ENCODE results near the gene IRF2.

Gene IRF2

GRCh38 chr4:184428787-184429186, 45.6 kb downstream of the IRF2 start:
- DNase-seq: no peak

DNA sequence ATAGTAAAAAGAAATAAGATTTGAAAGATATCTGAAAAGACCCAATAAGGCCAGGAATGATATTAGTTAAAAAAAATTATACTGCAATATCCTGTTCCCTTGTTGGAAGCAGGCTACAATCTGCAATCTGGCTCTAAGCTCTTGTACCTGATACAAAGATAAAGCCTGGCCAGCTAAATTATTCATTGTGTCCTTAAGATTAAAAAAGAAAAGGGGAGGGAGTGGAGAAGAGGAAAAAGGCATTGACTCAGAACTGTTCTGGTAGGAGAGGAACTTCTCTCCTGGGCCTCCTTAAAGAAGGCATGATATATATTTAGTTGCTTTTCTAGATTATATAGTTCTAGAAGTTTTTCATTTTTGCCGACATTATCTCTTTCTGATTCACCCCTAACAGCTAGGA, 46.7 kb downstream of the IRF2 start:
- no peak for DNase-seq

GRCh38 chr4:184427093-184427492, 47.3 kb downstream of the IRF2 start:
- DNase-seq: no peak

DNA sequence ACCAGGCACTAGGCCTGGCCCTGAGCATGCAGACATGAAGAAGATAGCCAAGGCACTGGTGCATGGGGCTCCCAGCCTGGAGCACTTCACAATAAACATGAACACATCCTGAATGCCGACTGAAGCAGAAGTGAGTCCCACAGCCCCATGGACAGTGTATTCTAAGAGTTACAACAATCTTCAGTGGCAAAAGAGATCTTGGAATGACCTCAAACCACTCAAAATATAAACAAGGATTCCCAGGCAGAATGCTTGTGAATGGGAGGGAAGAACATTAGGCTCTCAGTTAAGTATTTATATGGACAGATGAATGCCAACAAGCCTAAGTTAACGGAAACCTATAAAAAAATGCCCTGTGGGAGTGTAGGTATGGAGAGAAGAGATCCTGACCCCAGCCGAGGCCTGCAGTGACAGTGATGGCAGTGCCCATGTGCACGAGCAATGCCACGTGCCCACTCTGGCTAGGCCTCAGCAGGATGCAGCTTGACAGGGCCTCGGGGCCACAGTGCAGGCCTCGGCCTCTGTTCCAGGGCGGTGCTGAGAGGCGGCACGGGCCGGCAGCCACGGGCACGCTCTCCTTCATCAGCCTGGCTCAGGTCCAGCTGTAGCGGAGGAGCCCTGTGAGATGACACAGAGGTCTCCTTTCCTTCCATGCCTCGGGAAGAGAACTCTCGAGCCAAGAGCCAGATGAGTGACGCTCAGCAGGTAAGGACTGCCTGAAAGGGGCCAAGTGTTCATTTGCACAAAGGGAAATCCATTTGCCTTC, 49.2 kb downstream of the IRF2 start:
- no peak for DNase-seq

DNA sequence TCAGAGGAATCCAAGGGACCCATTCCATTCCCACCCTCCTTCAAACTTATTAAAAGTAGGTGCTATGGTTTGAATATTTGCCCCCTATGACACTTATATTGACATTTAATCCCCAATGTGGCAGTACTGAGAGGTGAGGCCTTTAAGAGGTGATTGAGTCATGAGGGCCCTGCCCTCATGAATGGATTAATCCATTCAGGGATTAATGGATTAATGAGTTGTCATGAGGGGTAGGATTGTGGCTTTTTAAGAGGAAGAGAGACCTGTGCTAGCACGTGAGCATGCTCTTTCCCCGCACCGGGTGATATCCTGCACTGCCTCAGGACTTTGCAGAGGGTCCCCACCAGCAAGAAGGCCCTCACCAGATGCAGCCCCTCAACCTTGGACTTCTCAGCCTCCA, 50.1 kb downstream of the IRF2 start:
- DNase-seq: no peak

GRCh38 chr4:184423003-184423686, 51.2 kb downstream of the IRF2 start:
- DNase-seq: no peak

GRCh38 chr4:184422378-184422777, 52.0 kb downstream of the IRF2 start:
- DNase-seq: no peak

GRCh38 chr4:184421533-184422155, 52.7 kb downstream of the IRF2 start:
- DNase-seq: no peak

GRCh38 chr4:184420881-184421416, 53.4 kb downstream of the IRF2 start:
- DNase-seq: no peak

DNA sequence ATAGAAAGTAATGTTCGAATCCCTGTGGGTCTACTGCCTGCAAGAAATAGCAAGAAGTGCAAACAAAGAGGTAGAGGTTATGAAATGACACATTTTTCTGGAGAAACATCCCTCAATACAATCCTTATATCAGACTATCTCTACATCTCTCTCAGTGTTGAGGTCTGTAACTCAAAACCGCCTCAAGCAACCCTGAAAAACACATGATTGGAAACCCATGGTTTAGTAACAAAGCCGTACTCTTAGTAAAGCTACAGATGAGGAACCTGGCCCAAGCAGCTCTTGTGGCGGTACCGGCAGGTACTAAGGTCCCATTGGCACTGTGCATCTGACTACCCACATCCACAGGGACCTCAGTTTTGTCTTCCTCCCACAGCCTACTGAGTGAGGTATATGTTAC, 53.9 kb downstream of the IRF2 start:
- DNase-seq: no peak

DNA sequence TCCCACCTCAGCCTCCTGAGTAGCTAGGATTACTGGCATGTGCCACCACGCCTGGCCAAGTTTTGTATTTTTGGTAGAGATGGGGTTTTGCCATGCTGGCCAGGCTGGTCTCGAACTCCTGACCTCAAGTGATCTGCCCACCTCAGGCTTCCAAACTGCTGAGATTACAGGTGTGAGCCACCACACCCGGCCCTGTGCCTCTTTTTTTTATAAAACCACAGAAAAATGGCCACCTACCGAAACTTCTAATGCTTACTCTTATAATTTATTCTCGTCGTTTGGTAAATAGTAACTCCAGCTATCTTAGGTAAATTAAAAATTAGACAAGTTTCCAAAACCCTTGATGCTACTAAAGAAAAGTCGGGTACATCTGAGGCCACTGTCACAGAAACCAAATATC, 54.4 kb downstream of the IRF2 start:
- no peak for DNase-seq

DNA sequence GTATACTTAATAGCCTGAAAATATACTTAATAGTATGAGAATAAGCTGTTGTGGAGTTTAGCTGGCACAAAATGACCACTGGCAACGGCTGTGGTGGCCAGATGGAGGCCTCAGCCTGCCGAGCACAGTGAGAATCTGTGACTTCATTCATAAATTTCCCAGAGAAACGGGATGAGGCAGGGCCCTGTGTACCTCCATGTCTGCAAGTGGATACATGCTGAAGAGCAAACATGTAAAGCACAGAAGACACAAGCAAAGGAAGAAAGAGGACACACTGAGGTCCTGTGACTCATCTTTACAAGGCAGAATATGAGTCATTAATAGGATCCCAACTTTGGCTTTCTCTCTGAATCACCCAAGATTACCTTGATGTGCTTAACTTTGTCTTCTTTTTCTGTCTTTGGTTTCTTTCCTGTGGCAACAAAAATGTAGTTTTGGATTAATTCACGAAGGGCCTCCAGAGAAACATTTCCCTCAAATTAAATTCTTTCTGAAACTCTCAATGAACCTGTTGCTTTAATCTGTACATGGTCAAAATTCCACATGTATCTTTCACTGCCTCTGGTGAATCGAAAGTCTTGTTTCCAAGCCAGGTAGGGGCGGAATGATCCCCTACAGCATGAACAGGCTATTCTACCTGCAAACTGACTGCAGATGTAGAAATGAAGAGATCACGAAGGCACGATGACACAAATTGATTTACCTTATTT, 56.4 kb downstream of the IRF2 start:
- no peak for DNase-seq

GRCh38 chr4:184416913-184417734, 57.2 kb downstream of the IRF2 start:
- peak; percentile 68 for DNase-seq

- no peak for DNase-seq
Observed at GRCh38 chr4:184415071-184415470, 59.3 kb downstream of the IRF2 start.

DNA sequence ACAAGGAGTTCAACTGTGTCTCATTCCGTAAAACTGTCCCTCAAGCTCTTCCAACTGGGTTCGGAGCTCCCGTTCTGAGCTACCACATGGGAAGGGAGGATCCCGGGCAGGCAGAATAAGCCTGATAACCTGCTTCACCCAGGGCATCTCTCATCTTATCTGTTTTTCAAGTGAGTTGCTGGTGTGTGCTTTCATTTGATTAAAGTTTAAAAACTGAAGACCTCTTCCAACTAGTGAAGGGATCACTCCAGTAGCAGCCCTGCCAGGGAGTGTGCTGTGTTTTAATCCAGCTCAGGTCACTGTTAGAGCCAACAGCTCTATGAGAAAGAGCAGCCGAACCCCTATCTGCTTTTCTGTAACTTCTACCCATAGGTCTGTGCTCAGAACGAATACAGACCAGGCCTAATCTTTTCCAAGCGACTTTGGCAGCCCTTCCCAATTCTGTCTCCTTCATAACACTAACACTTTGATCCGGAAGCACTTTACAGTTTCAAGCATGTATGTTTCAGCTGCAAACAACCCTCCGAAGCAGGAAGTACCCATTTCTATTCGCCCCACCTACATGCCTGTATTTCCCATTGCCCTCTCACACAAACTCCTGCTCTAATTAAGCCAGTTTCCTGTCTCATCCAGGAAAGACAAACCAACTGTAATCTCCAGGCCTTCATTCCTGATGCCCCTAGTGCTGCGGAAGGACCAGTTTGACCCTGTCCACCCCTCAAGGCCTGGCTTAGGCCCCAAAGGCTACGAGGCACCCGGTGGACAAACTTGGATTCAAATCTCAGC, 60.9 kb downstream of the IRF2 start:
- DNase-seq: no peak

DNA sequence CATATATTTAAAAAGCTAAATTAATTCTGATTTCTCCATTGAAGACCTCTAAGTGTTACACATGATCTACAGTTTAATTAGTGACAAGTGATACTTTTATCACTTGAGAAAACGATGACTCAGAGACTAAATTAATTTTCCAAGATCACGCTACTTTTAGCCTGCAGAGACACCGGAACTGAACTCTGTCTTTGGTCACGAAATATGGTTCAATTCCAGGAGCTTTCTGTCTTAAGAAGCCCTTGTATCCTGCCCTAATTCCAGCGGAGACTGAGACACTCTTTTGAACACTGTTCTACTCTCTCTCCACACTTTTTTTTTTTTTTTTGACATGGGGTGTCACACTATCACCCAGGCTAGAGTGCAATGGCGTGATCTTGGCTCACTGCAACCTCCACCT, 63.6 kb downstream of the IRF2 start:
- no peak for DNase-seq

GRCh38 chr4:184409911-184410692, 64.2 kb downstream of the IRF2 start:
- DNase-seq: no peak

DNA sequence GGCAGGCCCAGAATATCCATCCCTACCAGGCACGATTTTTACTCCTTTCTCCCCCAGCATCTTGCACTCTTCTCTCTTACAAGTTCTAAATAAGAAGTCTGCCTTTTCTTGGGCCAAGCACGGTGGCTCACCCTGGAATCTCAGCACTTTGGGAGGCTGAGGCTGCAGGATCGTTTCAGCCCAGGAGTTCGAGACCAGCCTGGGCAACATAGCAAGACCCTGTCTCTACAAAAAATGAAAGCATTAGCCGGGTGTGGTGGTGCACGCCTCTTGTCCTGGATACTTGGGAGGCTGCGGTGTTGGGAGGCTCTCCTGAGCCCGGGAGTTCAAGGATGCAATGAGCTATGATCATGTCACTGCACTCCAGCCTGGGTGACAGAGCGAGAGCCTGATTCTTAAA, 64.8 kb downstream of the IRF2 start:
- DNase-seq: no peak

- DNase-seq: no peak
Observed at GRCh38 chr4:184408684-184409081, 65.7 kb downstream of the IRF2 start.

GRCh38 chr4:184408021-184408683, 66.2 kb downstream of the IRF2 start:
- DNase-seq: no peak

Measured in activated CD8-positive, alpha-beta memory T cell treated with anti-CD3 and anti-CD28 coated beads, Interleukin-2, amount 50 U/mL, for 48 hours (primary cell).